NAMALWA (cell line): Measurements from ENCODE around the gene GOLGA2.

ENCODE experiments used
- DNase-seq: peaks from one replicate; pipeline ENCODE4 v3.0.0-alpha.2; 2015; ENCODE audit warnings: low spot score

The GOLGA2 gene

DNA sequence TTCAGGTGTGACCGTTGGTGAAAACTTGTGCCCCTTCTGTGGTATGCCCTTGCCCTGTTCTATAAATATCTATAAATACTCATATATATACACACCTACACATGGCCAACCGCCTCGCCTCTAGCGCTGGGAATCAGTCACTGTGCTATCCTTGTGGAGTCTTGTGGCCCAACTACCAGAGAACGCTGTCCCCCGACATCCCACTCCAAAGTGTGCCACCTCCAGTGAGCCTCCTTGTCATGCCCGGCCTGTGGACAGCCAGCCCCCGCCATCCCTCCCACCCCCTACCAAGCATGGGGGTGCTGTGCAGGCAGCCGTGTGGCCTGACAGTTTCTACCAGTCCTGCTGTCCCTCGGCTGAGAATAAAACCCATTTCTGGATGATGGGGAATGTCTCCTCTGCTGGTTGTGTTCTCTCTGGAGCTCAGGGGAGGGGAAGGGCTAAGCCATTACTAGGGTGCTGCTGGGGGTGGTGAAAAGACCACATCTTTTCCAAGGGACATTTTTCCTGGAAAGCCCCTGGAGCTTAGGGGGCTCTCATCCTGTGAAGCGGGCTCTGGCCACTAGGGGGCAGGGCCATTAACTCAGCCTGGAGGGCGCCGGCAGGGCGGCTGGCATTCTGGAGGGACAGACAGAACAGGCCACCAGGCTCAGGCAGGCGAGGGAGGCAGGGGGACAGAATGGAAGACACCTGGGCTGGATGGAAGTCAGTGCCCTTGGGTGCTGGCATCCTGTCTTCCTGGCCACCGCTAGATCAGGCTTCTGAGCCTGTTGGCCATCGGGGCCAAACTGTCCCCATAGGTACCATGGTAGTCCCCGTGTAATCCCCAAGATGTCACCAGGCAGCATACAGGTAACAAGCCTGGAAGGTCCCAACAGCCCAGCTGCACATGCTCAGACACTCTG, 20.7 kb downstream of the GOLGA2 start:
- DNase-seq: peak; percentile 63

DNA sequence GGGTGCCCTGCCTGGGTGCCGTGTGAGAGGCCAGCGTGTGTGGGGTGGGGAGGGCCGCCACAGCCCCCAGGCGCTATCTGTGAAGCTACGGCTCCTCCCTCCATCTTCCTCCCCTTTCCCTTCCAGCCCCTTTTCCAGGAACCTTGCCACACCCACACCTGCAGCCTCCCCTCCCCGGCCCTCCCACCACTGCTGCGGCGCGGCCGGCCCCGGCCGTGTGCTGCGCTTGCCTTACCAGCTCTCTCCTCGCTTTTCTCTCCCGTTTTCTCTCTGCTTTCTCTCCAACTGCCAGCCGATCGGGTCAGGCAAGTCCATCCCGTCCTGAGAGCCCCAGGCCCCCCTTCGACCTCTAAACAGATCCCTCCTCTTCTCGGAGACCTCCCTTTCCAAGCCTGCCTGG, 21.4 kb downstream of the GOLGA2 start:
- no peak for DNase-seq

DNA sequence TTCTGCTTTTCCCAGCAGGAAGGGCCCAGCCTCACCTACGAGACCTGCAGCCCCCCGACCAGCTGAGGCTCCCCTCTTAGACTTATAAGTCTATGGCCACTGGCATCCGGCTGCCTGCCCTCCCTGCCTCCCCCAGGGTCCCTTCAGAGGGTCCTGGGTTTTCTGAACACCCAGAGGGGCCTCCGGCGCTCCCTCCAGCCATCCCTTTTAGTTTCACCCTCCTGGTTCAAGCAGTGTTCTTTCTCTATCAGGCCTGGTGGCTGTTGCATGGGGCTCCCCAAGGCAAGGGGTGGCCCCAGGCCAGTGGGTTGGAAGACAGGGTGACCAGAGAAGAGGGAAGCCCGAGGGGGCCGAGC, 21.8 kb downstream of the GOLGA2 start:
- DNase-seq: no peak

DNA sequence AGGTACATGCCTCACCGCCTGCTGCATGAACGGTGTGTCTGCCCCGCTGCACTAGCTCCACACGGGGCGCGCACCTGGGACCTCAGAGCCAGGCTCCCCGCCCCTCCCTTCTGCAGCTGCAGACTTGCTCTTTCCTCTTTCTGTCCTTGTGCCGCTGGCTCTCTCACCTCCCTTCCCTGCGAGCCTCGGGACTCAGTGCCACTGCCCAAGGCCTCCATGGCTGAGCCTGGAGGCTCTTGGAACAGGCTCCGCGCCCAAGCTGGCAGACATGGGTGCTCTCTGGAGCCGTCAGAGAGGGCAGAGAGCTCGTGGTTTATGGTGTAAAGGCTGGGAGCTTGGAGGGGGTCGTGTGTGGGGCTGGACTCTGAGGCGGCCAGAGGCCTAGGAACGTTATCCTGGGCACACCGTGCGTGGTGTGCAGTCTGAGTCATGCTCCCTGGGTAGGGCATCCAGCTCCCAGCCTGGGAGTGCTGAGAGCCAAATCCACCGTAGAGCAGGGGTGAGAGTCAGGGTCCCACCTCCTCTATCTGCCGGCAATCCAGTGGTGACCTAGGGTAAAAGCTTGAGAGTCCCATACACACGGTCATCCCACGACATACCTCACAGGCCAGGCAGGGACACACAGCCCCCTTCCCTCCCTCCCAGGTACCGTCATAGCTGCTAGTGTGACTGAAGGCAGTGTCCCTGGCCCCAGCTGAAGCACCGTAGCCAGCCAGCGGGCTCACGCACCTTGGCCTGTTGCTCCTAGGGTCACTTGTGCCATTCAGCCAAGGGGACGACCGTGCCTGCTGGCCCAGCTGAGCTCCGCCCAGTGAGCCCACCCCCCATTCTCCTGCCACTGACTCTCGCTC, 22.4 kb downstream of the GOLGA2 start:
- DNase-seq: peak; percentile 77

DNA sequence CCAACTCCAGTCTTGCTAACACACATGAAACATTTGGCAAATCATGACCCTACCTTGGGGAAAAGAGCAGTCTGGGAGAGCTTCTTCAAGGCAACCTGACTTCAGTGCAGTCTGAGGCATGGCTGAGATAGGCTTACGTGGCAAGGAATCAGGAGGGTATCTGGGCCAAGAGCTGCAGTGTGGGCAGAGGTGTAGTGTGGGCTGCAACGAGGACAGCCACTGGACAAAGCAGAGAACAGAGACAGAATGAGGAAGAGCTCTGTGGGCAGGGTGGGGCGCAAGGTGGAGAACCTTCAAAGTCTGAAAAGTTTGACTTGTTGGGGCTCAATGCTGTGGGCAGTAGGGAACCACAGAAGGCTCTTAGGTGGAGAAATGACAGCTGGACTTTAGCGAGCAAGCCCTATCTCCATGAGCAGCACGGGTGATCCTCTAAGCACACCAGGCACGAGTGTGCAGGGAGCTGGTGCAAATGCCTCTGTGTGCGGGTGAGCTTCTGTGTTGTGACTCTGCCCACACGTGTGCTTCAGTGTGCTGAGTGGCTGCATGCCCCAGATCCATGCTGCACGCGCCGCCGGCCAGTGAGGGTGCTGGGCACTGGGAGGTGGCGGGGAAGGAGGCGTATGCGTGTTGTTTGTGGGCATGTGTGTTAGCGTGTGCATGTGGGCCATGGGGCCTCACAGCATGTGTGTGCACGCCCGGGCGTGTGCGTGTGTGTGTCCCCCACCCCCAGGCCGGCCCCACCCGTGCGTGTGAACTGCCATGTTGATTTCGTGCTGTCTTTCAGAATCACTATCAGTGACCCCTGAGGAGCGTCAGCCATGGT, 23.3 kb downstream of the GOLGA2 start:
- DNase-seq: no peak

DNA sequence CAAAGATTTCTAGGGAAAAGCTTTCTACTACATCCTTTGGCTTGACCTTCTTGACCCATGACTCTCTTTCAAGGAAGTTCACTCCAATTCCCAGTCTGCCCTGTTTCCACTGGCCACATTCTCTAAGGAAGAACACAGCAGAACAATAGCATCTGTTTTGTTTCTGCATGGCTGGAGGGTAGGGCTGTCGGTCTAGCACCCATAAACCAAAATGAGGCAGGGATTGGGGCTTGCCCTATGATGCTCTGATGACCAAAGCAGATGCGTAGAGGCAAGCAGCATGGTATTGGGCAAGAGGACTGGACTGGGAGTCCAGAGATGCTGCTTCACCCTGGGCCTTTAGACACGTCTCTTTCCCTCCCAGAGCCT, 24.1 kb downstream of the GOLGA2 start:
- no peak for DNase-seq

DNA sequence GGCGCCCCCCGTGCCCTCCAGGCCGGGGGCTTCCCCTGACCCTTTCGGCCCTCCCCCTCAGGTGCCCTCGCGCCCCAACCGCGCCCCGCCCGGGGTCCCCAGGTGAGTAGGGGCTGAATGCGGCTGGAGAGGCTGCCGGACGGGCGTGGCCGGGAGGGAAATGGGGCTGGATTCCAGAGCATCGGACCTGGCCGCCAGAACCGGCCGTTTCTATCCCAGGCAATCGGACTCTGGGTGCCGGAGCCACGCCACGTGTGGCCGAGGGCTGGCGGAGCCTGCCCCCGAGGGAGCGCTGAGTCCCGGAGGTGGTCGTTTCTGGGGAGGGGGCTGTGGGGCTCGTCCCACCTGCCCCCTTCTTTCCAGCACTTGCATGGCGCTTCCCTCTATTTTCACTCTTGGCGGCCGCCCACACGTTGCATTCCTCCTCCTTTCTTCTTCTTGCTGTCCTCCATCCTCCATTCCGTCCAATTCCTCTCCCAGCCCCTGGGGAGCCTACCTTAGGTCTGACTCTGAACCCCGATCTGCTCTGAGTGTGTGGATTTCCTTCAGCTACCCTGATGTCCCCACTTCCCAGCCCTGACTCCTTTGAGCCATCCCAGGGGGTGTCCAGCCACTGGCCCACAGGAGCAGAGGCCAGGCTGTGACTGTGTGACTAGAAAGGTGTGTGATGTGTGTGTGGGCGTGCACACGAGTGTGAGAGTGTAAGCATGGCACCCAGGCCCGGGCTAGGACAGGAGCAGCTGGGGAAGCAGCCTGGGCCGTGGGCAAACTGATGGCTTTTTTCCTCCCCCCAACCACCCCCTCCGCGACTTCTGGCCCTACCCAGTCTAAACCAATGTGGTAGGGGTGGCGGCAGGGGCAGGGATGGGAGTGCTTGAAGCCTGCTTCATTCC, 24.7 kb downstream of the GOLGA2 start:
- no peak for DNase-seq

DNA sequence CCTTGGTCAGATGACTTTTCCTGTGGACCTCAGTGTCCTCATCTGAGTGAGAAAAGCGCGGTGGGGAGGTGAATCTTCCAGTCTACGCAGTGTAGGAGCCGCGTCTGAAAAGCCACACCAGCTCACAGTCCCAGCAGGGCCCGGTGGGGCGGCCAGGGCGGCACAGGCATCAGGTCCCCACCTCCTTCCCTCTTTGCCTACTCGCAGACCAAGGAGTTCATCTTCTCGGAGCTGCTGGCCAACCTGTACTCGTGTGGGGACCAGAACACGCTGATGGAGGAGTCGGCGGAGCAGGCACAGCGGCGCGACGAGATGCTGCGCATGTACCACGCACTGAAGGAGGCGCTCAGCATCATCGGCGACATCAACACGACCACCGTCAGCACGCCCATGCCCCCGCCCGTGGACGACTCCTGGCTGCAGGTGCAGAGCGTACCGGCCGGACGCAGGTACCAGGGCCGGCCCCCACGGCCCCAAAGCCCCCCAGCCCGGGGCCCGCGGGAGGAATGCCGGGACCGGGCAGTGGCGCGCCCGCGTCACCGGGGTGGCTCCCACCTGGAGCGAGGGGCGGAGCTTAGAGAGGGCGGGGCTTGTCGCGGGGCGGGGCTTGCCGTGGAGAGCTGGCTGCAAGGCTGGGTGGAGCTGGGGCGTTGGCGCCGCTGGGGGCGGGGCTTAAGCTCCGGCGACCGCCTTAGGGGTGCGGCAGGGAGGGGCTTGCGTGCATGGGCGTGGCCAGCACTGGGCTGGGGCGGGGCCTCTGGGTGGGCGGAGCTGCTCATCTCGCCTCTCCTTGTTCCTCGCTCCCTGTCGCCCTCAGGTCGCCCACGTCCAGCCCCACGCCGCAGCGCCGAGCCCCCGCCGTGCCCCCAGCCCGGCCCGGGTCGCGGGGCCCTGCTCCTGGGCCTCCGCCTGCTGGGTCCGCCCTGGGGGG, 25.6 kb downstream of the GOLGA2 start:
- DNase-seq: peak; percentile 89

DNA sequence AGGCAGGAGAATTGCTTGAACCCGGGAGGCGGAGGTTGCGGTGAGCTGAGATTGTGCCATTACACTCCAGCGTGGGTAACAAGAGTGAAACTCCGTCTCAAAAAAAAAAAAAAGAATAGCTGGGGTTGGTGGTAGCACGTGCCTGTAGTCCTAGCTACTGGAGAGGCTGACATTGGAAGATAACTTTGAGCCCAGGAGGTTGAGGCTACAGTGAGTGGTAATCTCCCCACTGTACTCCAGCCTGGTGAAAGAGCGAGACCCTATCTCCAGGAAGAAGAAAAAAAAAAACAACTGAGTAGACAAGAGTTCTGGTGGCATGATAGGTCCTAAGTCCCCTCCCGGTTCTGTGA, 26.3 kb downstream of the GOLGA2 start:
- DNase-seq: peak; percentile 34

DNA sequence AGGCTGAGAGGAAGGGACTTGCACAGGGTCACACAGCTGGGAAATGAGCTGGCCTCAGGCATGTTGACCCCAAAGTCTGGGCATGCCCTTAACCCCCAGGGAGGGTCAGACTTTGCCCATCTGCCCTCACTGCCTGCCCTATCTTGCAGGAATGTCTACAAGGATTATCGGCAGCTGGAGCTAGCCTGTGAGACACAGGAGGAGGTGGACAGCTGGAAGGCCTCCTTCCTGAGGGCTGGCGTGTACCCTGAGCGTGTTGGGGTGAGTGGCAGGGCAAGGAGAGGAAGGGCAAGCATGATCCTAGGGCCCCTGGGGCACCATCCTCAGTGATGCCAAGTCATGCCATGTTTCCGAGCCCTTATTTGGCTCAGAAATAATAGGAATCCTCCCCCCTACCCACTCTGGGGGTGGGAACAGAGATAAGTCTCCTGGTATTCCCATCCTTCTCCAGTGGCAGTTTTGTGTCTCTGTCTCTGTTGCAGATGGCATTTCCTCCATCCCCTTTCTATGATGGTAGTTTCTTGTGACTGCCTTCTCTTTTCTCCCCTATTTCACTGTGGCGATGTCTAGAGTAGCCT, 28.5 kb downstream of the GOLGA2 start:
- DNase-seq: no peak

DNA sequence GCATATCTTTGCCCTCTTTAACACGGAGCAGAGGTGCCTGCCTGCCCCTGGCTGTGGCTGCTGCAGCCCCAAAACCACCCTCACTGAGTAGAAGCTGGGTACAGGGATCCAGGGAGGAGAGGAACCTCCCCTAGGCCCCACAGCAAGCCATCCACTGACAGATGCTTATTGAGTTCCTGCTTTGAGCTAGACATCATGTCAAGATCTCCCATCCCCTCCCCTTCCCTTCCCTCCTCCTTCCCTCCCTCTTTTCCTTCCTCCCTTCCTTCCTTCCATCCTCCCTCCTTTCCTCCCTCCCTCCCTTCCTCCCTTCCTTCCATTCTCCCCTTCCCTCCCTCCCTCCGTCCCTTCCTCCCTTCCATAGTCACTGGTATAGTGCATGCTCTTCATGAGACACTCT, 29.3 kb downstream of the GOLGA2 start:
- no peak for DNase-seq

DNA sequence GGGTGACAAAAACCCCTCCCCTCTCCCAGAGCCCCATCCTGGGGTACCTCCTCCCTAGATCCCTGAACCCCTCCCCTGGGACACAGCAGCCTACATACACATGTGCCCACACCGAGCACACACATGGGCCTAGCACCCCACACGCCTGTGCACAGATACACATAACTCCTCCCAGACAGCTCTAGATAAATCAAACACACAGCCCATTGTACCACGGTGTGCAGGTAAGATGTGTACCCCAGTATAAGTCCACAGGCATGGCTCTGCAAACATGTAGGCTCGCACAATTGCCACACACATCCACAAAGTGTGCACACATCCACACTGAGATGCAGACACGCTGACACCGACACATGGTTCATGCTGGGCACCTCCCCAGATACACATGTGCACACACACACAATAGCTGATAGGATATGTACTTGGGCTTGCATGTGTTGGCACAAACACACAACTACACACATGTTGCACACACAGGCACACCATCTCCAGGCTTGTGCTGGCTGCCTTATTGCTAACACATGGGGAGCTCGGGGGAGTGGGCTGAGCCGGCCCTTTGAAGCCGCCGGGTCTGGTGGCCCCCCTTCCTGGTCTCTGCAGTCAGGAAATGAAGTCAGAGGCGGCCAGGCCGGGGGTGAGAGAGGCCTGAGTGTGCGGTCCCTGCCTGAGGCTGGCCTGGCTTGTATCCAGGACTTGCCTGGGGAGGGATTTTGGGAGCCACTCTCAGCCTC, 30.2 kb downstream of the GOLGA2 start:
- DNase-seq: no peak

DNA sequence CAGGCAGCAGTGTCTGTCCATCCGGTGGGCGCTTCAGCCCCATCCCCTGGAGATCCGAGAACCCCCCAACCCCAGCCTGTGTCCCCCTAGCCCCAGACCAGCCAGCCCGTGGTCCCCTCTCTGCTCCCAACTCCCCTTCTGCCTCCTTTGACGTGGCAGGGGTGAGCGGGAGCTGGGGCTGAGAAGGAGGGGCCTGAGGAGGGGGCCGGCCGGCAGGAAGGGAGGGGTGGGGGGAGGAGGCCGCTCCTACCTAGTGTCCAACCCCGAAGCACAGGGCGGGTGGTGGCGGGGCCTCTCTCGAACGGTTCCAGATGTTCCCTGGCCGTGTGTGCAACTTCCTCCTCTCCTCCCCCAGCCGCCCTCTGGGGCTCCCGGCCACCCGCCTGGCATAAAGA, 31.0 kb downstream of the GOLGA2 start:
- DNase-seq: peak; percentile 66

DNA sequence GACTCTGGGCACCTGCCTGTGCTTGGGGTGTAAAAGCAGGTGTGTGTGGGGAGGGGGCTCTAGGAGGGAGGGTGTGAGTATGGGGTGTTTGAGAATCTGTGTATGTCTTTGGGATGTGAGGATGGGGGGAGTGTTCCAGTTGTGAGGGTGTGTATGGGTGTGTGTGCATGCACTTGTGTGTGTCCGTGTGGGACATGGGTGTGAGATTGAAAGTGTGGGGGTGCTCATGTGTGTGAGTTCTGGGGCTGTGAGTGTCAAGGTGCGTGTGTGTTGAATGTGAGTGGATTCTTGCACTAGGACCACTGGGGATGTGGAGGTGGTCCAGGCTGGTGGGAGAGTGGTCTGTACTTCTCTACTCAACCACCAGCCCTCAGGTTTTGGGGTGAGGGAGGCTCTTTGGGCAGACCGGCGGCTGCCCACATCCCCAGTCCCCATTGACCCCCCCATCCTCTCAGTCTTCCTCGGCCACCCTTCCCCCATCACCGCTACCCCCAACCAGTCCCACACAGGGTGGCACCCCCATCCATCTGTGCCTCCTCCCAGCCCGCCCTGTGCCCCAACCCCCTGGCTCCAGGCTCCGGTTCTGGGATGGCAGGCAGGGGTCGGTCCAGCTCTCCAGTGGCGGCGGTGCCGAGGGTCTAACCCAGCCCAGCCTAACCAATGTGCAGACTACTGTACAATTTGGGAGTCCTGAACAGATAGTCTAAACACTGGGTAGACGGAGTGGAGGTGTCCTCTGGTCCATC, 31.5 kb downstream of the GOLGA2 start:
- DNase-seq: no peak

DNA sequence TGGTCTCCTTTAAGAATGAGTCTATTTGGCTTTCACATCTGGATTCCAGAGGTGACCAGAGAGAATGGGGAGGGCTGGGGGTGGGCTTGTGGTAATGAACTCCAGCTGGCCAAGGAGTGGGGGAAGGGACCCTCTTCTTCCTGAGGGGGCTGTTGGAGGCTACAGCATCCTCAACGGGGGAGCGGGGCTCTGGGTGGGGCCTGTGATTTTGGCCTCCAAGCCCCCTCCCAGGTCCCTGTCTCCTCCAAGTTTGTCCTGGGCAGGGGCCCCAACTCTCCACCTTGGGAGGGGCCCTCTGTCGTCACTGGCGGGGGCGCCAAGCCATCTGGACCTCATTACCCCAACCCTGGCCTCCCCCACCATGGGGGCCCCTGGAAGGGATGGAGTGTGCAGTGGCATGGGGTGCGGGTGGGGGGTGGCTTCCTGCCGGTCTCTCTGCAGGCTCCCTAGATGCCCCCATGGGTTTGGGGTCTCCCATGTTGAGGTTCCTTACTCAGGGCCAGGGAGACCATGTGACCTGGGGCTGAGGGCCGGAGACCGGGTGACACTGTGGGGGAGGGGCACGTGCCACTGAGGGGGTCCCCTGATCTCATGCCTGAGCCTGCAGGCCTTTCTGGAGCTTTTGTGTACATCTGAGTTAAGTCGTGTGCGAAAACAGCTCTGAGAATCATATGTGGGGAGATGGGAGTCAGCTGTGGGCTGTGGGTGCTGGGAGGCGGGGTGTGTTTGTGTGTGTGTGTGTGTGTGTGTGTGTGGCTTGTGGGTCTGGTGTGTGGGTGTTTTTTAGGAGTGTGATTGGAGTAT, 32.4 kb downstream of the GOLGA2 start:
- DNase-seq: no peak

DNA sequence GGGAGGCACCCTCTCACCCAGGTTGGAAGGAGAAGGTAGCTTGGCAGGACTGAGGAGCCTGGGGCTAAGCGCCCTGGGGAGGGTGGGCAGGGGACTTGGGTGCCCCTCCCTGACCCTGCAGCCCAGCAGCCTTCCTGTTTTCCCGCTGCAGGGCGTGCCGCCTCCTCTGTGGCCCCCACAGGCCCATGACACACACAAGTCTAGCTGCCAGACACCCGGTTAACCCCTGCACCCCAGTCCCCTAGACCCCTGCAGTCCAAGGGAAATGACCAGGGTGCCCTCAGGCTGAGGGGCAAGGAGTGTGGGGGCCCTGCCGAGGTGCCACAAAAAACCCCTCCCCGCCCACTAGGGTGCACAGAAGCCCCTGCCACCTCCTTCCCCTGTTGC, 33.0 kb downstream of the GOLGA2 start:
- DNase-seq: no peak

DNA sequence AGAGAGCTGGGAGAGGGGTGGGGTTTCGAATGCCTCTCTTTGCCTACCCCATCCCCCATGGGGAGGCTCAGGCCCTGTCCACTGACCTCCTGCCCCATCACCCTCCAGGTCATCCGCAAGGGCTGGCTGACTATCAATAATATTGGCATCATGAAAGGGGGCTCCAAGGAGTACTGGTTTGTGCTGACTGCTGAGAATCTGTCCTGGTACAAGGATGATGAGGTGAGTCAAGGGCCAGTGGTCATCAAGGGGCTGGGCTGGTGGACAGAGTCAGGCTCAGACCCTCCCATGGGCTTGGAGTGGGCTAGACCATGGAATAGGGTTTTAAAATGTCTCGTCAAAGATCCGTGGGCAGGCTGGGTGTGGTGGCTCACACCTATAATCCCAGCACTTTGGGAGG, 33.7 kb downstream of the GOLGA2 start:
- no peak for DNase-seq
